PFSK-1 (cell line): ENCODE results near the gene RNF113B.

ENCODE experiments used
- REST ChIP-seq, 2 experiments: IDR thresholded peaks; 2 replicates each; pipeline versions ENCODE4 v1.6.1 to v1.8.0; 2011 to 2012; ENCODE audit warnings: low read depth in 2 of 2, low read length in 2 of 2, control low read depth in 1 of 2, inconsistent platforms in 1 of 2, mild to moderate bottlenecking in 1 of 2, moderate library complexity in 1 of 2; ENCODE audit not compliant: insufficient read depth in 1 of 2
- TAF1 ChIP-seq: IDR thresholded peaks from 2 replicates; pipeline ENCODE4 v1.6.1; 2012; ENCODE audit warnings: low read length, control low read depth, borderline replicate concordance; ENCODE audit not compliant: insufficient read depth

DNA sequence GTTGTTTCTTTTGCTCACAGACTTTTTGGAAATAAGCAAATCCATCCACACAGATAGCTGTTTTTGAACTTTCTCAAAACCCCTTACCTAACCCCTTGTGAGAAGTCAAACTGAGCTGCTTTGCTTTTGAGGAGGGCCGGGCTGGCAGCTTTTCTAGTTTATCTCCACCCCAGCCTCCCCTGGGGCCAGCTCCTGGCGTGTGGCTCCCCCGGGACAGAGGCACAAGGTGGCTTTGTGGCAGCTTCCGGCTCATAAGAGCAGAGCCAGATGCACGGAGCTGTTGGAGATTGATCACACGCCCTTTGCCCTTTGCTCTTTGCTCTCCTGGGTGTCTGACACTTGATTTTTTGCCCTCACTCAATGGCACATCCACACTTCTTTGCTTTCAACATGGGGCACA is 24.9 kb upstream of the RNF113B start:
- TF ChIP-seq REST (IDR thresholded peaks at IDR 0.05; ENCODE audit: insufficient read depth in 1 of 2, low read depth in 2 of 2, low read length in 2 of 2) (no peak), TAF1 (no peak)
